Measurements from ENCODE around the gene EHHADH.

The EHHADH gene

DNA sequence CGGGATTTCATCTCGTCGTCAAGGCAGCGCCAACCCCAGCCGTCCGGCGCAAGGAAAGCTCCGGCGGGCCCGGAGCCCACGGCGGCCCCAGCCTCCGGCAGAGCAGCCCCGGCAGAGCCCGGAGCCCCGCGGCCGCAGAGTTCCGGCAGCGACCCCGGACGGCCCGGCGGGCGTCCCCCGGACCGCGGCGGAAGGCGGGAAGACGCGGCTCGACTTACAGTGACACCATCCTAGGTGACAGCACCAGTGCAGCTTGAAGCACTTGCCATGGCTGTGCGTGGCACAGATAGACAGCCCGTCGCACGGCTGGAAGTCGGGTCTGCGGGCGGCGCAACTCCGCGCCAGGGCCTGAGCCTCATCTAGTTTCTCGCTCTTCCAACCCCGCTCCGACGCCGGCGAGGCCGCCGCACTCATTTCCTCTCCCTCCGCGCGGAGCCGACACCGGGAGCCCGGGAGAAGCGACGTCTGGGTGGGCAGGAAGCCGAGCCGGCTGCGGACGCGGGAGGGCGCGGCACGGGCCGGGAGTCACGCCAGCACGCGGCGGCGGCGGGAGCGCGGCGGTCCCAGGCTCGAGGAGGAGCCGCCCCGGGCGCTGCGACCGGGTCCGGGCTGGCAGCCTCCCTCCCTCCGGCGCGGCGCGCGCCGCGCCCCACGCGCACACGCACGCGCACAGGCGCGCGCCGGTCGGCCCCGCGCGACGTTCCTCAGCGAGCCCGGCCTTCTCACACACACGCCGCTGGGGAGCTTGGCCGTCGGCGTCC is 101.3 kb downstream of the EHHADH start, which contains the start of gene C3orf70:
C3orf70 (minus strand) TSS at position 651 of the 761 bp plus-strand sequence; CDS start at position 414, 237 bp downstream.
- no peaks in the 10 kb centered on the region for H3K36me3 ChIP-seq (ENCODE audit: control insufficient read depth, insufficient read depth, low read length)
- peaks cover 39% of the 10 kb centered on the region for H3K27me3 ChIP-seq (ENCODE audit: control insufficient read depth, insufficient read depth, low read length)
- no peaks in the 10 kb centered on the region for H3K9me3 ChIP-seq (ENCODE audit: control insufficient read depth, insufficient read depth, low read length)
- H3K4me1 ChIP-seq (ENCODE audit: control insufficient read depth, insufficient read depth, low read length): peaks cover 5% of the 10 kb centered on the region
- peak within 1 kb of the TSS; percentile 50 for H3K9ac ChIP-seq (ENCODE audit: low read depth, low read length)
- H3K4me3 ChIP-seq (ENCODE audit: low read depth, low read length): peak within 1 kb of the TSS; percentile 80

DNA sequence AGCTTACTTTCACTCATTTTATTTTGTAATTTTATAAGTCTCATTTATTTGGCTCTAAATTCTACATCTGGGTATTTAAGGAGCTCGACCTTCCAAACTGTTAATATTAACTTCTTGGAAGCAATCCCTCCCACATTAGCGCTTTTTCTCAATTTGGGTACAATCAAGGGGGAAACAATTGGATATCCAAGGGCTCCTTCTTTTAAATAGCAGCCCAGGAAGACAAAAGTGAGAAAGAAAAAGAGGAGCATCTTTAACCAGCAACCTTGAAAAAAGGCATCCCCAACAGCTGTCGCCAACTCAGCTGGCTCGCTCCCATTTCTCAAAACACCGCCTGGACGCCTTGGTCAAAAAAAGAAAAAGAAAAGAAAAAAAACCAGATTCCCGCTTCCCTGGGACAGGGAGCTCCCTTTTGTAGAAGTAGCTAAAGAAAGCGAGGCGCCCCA is 101.9 kb downstream of the EHHADH start:
- H3K36me3 ChIP-seq (ENCODE audit: control insufficient read depth, insufficient read depth, low read length): no peaks in the 10 kb centered on the region
- no peak overlapping the region for H3K9ac ChIP-seq (ENCODE audit: low read depth, low read length)
- H3K4me3 ChIP-seq (ENCODE audit: low read depth, low read length): peak overlapping the region; percentile 80
- peaks cover 8% of the 10 kb centered on the region for H3K4me1 ChIP-seq (ENCODE audit: control insufficient read depth, insufficient read depth, low read length)
- H3K9me3 ChIP-seq (ENCODE audit: control insufficient read depth, insufficient read depth, low read length): no peaks in the 10 kb centered on the region
- H3K27me3 ChIP-seq (ENCODE audit: control insufficient read depth, insufficient read depth, low read length): peaks cover 39% of the 10 kb centered on the region

DNA sequence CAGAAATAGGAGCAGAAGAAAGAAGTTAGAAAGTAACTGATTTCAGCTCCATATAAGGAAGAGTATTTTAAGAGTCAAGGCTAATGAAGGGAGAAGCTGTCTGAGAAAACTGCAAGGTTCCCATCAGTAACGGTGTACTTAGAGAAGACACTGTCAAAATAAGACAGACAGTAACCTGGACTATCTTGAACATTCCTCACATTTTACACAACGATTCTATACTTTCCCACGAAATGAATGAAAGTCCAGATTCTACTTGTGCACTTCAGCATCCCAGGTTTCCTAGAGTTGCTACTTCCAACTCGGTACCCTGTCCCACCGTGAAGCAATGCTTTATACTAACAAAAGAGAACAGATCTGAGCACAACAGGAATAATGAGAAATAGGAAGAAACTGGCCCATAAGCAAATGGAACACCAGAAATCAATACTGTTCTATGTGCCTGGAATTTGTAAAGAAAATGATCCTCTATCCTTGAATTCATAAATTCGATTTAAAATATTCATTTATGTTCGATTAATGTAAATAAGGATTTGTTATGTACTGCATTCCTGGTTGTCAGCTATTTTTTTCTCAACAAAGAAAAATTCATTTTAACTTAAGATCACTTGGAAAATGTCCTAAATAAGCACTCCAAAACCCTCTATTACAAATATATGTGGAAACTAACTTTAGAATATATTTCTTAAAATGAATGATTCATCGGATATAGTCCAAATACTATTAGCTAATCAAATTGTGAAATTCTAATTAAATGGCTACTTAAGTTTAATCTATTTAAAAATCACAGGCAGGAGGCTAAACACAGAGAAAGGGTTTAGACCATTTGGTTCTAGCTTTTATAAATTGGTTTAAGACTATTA is 102.5 kb downstream of the EHHADH start:
- no peaks in the 10 kb centered on the region for H3K9me3 ChIP-seq (ENCODE audit: control insufficient read depth, insufficient read depth, low read length)
- H3K36me3 ChIP-seq (ENCODE audit: control insufficient read depth, insufficient read depth, low read length): no peaks in the 10 kb centered on the region
- H3K9ac ChIP-seq (ENCODE audit: low read depth, low read length): no peak overlapping the region
- H3K4me1 ChIP-seq (ENCODE audit: control insufficient read depth, insufficient read depth, low read length): peaks cover 13% of the 10 kb centered on the region
- H3K4me3 ChIP-seq (ENCODE audit: low read depth, low read length): no peak overlapping the region
- peaks cover 39% of the 10 kb centered on the region for H3K27me3 ChIP-seq (ENCODE audit: control insufficient read depth, insufficient read depth, low read length)

DNA sequence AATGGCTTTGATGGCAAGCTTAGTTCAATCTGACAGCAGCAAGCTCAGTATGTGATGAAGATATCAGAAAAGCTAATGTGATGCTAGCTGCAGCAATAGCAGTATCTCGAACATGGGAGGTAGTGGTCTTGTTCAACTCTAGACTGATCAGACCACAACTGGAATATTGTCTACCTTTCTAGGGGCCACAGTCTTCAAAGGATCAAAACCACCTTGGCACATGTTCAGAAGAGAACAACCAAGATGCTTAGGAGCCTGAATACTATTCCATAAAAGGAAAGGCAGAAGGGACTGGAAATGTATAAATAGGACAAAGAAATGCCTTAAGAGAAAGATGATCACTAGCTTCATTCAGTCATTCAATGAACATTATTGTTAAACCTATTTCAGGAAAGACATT is 103.3 kb downstream of the EHHADH start:
- H3K4me3 ChIP-seq (ENCODE audit: low read depth, low read length): no peak overlapping the region
- no peak overlapping the region for H3K9ac ChIP-seq (ENCODE audit: low read depth, low read length)
- H3K27me3 ChIP-seq (ENCODE audit: control insufficient read depth, insufficient read depth, low read length): peaks cover 39% of the 10 kb centered on the region
- H3K9me3 ChIP-seq (ENCODE audit: control insufficient read depth, insufficient read depth, low read length): no peaks in the 10 kb centered on the region
- no peaks in the 10 kb centered on the region for H3K36me3 ChIP-seq (ENCODE audit: control insufficient read depth, insufficient read depth, low read length)
- peaks cover 13% of the 10 kb centered on the region for H3K4me1 ChIP-seq (ENCODE audit: control insufficient read depth, insufficient read depth, low read length)

DNA sequence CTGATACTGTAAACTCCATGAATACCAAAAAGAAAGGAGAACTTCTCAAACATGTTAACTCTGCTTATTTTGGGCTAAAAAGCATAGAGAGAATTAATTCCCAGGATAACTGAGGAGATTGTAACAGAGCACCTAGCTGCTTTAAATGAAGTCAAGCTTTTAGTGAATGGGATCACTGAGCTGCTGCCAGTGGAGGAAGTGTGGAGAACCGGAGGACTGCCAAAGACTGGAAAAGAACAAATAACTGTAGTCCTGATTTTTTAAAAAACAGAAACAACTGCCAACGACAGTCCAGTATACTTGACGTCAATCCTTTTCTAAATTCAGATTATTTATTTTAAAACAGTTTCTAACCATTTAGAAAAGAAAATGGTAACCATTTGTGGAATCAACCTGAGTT is 104.3 kb downstream of the EHHADH start:
- peaks cover 39% of the 10 kb centered on the region for H3K27me3 ChIP-seq (ENCODE audit: control insufficient read depth, insufficient read depth, low read length)
- H3K36me3 ChIP-seq (ENCODE audit: control insufficient read depth, insufficient read depth, low read length): no peaks in the 10 kb centered on the region
- peaks cover 13% of the 10 kb centered on the region for H3K4me1 ChIP-seq (ENCODE audit: control insufficient read depth, insufficient read depth, low read length)

DNA sequence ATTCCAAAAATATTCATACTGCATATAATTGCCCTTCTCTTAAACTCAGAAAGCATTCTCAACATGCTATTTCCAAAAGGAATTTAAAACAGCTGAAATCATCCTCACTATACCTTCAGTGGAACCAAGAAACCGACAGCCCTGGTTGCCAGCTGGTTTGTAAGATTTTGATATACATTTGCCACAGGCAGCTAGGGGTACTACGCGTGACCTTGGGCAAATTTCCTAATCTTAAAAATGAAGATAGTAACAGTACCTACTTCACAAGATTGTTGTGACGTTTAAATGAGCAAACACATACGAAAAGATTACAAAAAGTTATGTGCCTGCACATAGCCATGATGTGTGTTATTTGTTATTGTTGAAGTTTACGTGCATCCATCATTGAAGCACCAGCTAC is 108.3 kb downstream of the EHHADH start:
- Histone ChIP-seq H3K9ac (ENCODE audit: low read depth, low read length) (no peak overlapping the region), H3K27me3 (ENCODE audit: control insufficient read depth, insufficient read depth, low read length) (peaks cover 10% of the 10 kb centered on the region), H3K36me3 (ENCODE audit: control insufficient read depth, insufficient read depth, low read length) (no peaks in the 10 kb centered on the region), H3K4me1 (ENCODE audit: control insufficient read depth, insufficient read depth, low read length) (peaks cover 7% of the 10 kb centered on the region), H3K9me3 (ENCODE audit: control insufficient read depth, insufficient read depth, low read length) (no peaks in the 10 kb centered on the region), H3K4me3 (ENCODE audit: low read depth, low read length) (no peak overlapping the region)

More for the DNA sequence above, 104.3 kb downstream of the EHHADH start:
- H3K9me3 ChIP-seq (ENCODE audit: control insufficient read depth, insufficient read depth, low read length): no peaks in the 10 kb centered on the region
- H3K9ac ChIP-seq (ENCODE audit: low read depth, low read length): no peak overlapping the region
- H3K4me3 ChIP-seq (ENCODE audit: low read depth, low read length): no peak overlapping the region

DNA sequence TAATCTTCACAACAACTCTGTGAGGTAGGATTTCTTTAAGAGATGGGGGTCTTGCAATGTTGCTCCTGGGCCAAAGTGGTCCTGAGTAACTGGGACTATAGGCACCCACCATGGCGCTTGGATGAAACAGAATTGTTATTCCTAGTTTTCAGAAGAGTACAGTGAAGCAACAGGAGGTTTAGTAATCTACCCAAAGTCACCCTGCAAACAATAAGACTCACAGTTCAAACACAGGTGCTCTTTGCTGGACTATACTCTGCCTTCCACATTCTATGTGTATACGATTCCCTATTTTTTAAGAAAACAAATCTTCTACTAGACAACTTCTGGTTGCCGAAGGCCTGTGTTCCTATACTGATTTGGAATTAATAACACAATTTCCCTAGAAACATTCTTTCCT is 109.1 kb downstream of the EHHADH start:
- Histone ChIP-seq H3K27me3 (ENCODE audit: control insufficient read depth, insufficient read depth, low read length) (peaks cover 2% of the 10 kb centered on the region), H3K4me3 (ENCODE audit: low read depth, low read length) (no peak overlapping the region), H3K36me3 (ENCODE audit: control insufficient read depth, insufficient read depth, low read length) (no peaks in the 10 kb centered on the region), H3K4me1 (ENCODE audit: control insufficient read depth, insufficient read depth, low read length) (peaks cover 7% of the 10 kb centered on the region), H3K9ac (ENCODE audit: low read depth, low read length) (no peak overlapping the region), H3K9me3 (ENCODE audit: control insufficient read depth, insufficient read depth, low read length) (no peaks in the 10 kb centered on the region)
